HCT116 (cell line): ENCODE data around the gene MAP3K5. TPM values are rescaled to one million over a fixed set of nuclear protein-coding genes. Genes with fewer than 3 reads are reported as not detected.

Experiments used
- ATAC-seq: fragments of 200-7000 bp; cut with Tn5 transposase; 2 replicates; pipeline ENCODE4 v1.9.1; 2020; ENCODE audit warnings: mild to moderate bottlenecking, moderate library complexity
- BruUV-seq: library from RNA; stranded (reverse); fragments of 400-500 nt; replicated peaks from 2 replicates; lab custom pipeline; 2021; lab: Mats Ljungman, UMichigan
- CTCF ChIA-PET: fragments of 300-600 bp; sonication (Branson Sonifier 250); formaldehyde crosslinking; loops from one replicate; lab custom pipeline; 2021; ENCODE audit warnings: antibody characterized with exemption; lab: Charles Lee
- POLR2A ChIA-PET: fragments of 300-600, 350-600 bp; sonication (Branson Sonifier 250); formaldehyde crosslinking; loops from one replicate; lab custom pipeline; 2021; ENCODE audit warnings: antibody characterized with exemption; lab: Charles Lee
- RAD21 ChIA-PET, 2 experiments: fragments of 300-600 bp; sonication (Branson Sonifier 250); formaldehyde crosslinking; loops; one replicate each; lab custom pipeline; 2023; ENCODE audit warnings: low total read pairs in 2 of 2; ENCODE audit not compliant: uncharacterized antibody in 2 of 2, unreplicated experiment in 2 of 2, low non-redundant PET in 1 of 2; lab: Charles Lee
- DNase-seq: peaks from one replicate; pipeline ENCODE4 v3.0.0-alpha.2; 2010; ENCODE audit warnings: low read depth, low spot score
- H2AFZ ChIP-seq: fragments of 200-600 bp; shearing (Covaris generic), sonication (generic); 2 replicates; pipeline ENCODE4 v1.6.1; 2017; ENCODE audit warnings: low read depth, mixed run types, mixed read lengths, antibody characterized with exemption, low read length; ENCODE audit not compliant: poor library complexity, severe bottlenecking
- H3K27ac ChIP-seq: 2 replicates; pipeline ENCODE4 v1.5.1; 2012; ENCODE audit warnings: low read depth, low read length
- H3K27me3 ChIP-seq: fragments of 200-600 bp; sonication (generic); 2 replicates; pipeline ENCODE4 v1.6.1; 2016; ENCODE audit warnings: mixed run types, low read length, mixed read lengths; ENCODE audit not compliant: insufficient read depth
- H3K36me3 ChIP-seq, 2 experiments: fragments of 200-500 bp in 1 of 2; fragments of 200-600 bp in 1 of 2; sonication (Bioruptor generic) in 1 of 2; sonication (generic) in 1 of 2; 2 replicates each; pipeline versions ENCODE4 v1.5.1 to v1.6.1; 2014 to 2016; ENCODE audit warnings: low read length in 2 of 2, inconsistent platforms in 1 of 2, mixed read lengths in 1 of 2, mixed run types in 1 of 2; ENCODE audit not compliant: insufficient read depth in 2 of 2, control insufficient read depth in 1 of 2
- H3K4me1 ChIP-seq, 2 experiments: fragments of 200-600 bp in 1 of 2; sonication (generic) in 1 of 2; 2 replicates each; pipeline versions ENCODE4 v1.5.1 to v1.6.1; 2012 to 2017; ENCODE audit warnings: low read length in 2 of 2, inconsistent platforms in 1 of 2, mild to moderate bottlenecking in 1 of 2, mixed read lengths in 1 of 2, mixed run types in 1 of 2, moderate library complexity in 1 of 2; ENCODE audit not compliant: insufficient read depth in 2 of 2, control insufficient read depth in 1 of 2
- H3K4me2 ChIP-seq: fragments of 200-600 bp; sonication (generic); 2 replicates; pipeline ENCODE4 v1.6.1; 2017; ENCODE audit warnings: mixed run types, low read length, mixed read lengths
- H3K4me3 ChIP-seq, 2 experiments: fragments of 200-600 bp in 1 of 2; sonication (generic) in 1 of 2; replicated peaks in 1 of 2; 2 replicates each; pipeline ENCODE4 v1.5.1; 2011 to 2016; ENCODE audit warnings: low read length in 2 of 2, control low read depth in 1 of 2, low read depth in 1 of 2, mild to moderate bottlenecking in 1 of 2, mixed read lengths in 1 of 2, mixed run types in 1 of 2
- H3K79me2 ChIP-seq: fragments of 200-600 bp; sonication (generic); 2 replicates; pipeline ENCODE4 v1.6.1; 2017; ENCODE audit warnings: mild to moderate bottlenecking, mixed run types, low read length, moderate library complexity, mixed read lengths; ENCODE audit not compliant: insufficient read depth
- H3K9ac ChIP-seq: fragments of 200-600 bp; sonication (generic); 2 replicates; pipeline ENCODE4 v1.6.1; 2016; ENCODE audit warnings: low read length, mixed read lengths
- H3K9me2 ChIP-seq: fragments of 200-600 bp; sonication (generic), shearing (Covaris generic); 2 replicates; pipeline ENCODE4 v1.6.1; 2017; ENCODE audit warnings: mixed run types, mild to moderate bottlenecking, moderate library complexity; ENCODE audit not compliant: insufficient read depth
- H3K9me3 ChIP-seq, 2 experiments: fragments of 200-500 bp in 1 of 2; fragments of 200-600 bp in 1 of 2; sonication (Bioruptor generic) in 1 of 2; sonication (generic) in 1 of 2; 2 replicates each; pipeline ENCODE4 v1.6.1; 2014 to 2017; ENCODE audit warnings: low read length in 2 of 2, mixed read lengths in 2 of 2, inconsistent platforms in 1 of 2, low read depth in 1 of 2, mild to moderate bottlenecking in 1 of 2, mixed run types in 1 of 2, moderate library complexity in 1 of 2; ENCODE audit not compliant: control insufficient read depth in 1 of 2, insufficient read depth in 1 of 2
- H4K20me1 ChIP-seq: fragments of 200-600 bp; sonication (generic), shearing (Covaris generic); 2 replicates; pipeline ENCODE4 v1.6.1; 2017; ENCODE audit warnings: mixed run types, mild to moderate bottlenecking, moderate library complexity; ENCODE audit not compliant: insufficient read depth
- CBX3 ChIP-seq: IDR thresholded peaks from 2 replicates; pipeline ENCODE4 v1.6.1; 2012; ENCODE audit warnings: low read depth
- CEBPB ChIP-seq: IDR thresholded peaks from 2 replicates; pipeline ENCODE4 v1.6.1; 2012; ENCODE audit warnings: low read depth
- EGR1 ChIP-seq: IDR thresholded peaks from 2 replicates; pipeline ENCODE4 v1.6.1; 2012; ENCODE audit warnings: low read depth
- FOSL1 ChIP-seq: IDR thresholded peaks from 2 replicates; pipeline ENCODE4 v1.6.1; 2012; ENCODE audit warnings: low read depth
- JUND ChIP-seq: IDR thresholded peaks from 2 replicates; pipeline ENCODE4 v1.6.1; 2012
- POLR2A ChIP-seq: IDR thresholded peaks from 2 replicates; pipeline ENCODE4 v1.7.0; 2011; ENCODE audit warnings: borderline replicate concordance; ENCODE audit not compliant: insufficient read depth, insufficient read length; ENCODE audit errors: extremely low read depth
- ZNF274 ChIP-seq: fragments of 200-500 bp; sonication (Bioruptor generic); IDR thresholded peaks from 2 replicates; pipeline ENCODE4 v1.6.1; 2014; ENCODE audit warnings: mild to moderate bottlenecking, low read depth, low read length, inconsistent platforms
- intact Hi-C: fragments of 100-400 bp; cut with micrococcal nuclease; formaldehyde crosslinking; loops from 2 replicates; pipeline ENCODE4 v1.10.0; 2022
- total RNA-seq: library from RNA; stranded (reverse); gene quantifications from one replicate; pipeline ENCODE4 v1.2.1, GENCODE V29; 2021; ENCODE audit not compliant: unreplicated experiment
- TF ChIP-seq, protein P1 (sequence below): IDR thresholded peaks from 2 replicates; pipeline ENCODE4 v1.6.1; 2012; ENCODE audit warnings: low read depth
- TF ChIP-seq, protein P2 (sequence below), 3 experiments: fragments of 200-600 bp in 1 of 3; sonication (generic) in 1 of 3; IDR thresholded peaks in 2 of 3; conservative IDR thresholded peaks in 1 of 3; 2 replicates each; pipeline ENCODE4 v1.5.1; 2012 to 2017; ENCODE audit warnings: low read depth in 2 of 3, low read length in 2 of 3, antibody characterized with exemption in 1 of 3, borderline replicate concordance in 1 of 3, control low read depth in 1 of 3, mild to moderate bottlenecking in 1 of 3, mixed read lengths in 1 of 3, mixed run types in 1 of 3, moderate library complexity in 1 of 3; ENCODE audit not compliant: insufficient read depth in 1 of 3
- TF ChIP-seq, protein P3 (sequence below): IDR thresholded peaks from 2 replicates; pipeline ENCODE4 v1.6.1; 2011; ENCODE audit warnings: mild to moderate bottlenecking, low read length, moderate library complexity; ENCODE audit not compliant: insufficient replicate concordance; ENCODE audit errors: extremely low read depth

Gene MAP3K5
- total RNA-seq, 1 experiment from 2014 or later = 11.8 TPM

DNA sequence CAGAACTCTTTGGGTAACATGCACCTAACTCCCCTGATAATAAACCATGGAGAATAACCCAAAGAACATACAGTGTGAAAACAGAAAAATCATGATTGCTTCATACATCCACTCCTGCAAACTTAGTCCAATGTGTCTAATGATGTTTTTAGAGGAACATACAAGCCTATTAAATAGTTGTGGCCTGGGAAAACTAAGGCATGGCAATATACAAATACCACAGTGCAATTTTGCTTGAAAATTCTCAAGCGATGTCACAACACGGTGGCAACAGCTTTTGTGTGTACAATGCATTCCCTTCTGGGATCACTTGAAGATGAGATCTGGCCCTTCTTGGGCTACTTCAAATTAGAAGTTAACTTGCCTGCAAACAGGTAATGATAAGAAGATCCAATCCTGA, 16.7 kb downstream of the MAP3K5 start (continued):
- TF ChIP-seq, protein P1, sequence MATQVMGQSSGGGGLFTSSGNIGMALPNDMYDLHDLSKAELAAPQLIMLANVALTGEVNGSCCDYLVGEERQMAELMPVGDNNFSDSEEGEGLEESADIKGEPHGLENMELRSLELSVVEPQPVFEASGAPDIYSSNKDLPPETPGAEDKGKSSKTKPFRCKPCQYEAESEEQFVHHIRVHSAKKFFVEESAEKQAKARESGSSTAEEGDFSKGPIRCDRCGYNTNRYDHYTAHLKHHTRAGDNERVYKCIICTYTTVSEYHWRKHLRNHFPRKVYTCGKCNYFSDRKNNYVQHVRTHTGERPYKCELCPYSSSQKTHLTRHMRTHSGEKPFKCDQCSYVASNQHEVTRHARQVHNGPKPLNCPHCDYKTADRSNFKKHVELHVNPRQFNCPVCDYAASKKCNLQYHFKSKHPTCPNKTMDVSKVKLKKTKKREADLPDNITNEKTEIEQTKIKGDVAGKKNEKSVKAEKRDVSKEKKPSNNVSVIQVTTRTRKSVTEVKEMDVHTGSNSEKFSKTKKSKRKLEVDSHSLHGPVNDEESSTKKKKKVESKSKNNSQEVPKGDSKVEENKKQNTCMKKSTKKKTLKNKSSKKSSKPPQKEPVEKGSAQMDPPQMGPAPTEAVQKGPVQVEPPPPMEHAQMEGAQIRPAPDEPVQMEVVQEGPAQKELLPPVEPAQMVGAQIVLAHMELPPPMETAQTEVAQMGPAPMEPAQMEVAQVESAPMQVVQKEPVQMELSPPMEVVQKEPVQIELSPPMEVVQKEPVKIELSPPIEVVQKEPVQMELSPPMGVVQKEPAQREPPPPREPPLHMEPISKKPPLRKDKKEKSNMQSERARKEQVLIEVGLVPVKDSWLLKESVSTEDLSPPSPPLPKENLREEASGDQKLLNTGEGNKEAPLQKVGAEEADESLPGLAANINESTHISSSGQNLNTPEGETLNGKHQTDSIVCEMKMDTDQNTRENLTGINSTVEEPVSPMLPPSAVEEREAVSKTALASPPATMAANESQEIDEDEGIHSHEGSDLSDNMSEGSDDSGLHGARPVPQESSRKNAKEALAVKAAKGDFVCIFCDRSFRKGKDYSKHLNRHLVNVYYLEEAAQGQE = no peak
- no peak for TF ChIP-seq CEBPB

DNA sequence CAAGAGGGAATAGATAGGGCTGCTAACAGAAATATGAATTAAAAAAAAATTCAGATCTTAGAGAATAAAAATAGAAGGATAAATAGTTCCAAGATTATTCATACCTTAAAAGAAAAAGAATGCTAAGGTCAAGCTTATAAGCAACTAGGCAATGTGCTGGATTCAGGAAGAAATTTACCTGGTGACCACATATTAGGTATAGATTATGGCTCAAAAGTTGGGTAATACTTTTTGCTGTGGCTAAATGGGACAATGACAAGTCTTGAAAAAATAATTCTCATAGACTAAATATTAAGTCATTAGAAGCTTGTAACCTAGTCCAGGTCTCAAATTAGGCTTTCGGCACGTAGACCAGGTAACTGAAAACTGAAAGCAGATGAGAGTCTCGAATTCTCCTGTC, 17.2 kb downstream of the MAP3K5 start:
- intact Hi-C loops = no loop called here
- no peaks in the 10 kb centered on the region for H4K20me1 ChIP-seq
- H3K4me1 ChIP-seq = peaks cover 16 to 28% of the 10 kb centered on the region in 2 experiments
- ChIA-PET CTCF (interaction anchor here (1.4 to 2.5 kb wide), 2 partner anchors 17 to 131 kb away, joined by 5 to 10 read pairs; partner anchors contain the start of gene MAP3K5), POLR2A (interaction anchor here (0.9 kb wide), 1 partner anchor 18 kb away, joined by 3 read pairs; no protein-coding TSS in a partner anchor), RAD21 (no interaction called here)
- TF ChIP-seq EGR1 (no peak), FOSL1 (no peak), CBX3 (no peak), JUND (no peak), POLR2A (no peak), ZNF274 (no peak)
- TF ChIP-seq, protein P2, sequence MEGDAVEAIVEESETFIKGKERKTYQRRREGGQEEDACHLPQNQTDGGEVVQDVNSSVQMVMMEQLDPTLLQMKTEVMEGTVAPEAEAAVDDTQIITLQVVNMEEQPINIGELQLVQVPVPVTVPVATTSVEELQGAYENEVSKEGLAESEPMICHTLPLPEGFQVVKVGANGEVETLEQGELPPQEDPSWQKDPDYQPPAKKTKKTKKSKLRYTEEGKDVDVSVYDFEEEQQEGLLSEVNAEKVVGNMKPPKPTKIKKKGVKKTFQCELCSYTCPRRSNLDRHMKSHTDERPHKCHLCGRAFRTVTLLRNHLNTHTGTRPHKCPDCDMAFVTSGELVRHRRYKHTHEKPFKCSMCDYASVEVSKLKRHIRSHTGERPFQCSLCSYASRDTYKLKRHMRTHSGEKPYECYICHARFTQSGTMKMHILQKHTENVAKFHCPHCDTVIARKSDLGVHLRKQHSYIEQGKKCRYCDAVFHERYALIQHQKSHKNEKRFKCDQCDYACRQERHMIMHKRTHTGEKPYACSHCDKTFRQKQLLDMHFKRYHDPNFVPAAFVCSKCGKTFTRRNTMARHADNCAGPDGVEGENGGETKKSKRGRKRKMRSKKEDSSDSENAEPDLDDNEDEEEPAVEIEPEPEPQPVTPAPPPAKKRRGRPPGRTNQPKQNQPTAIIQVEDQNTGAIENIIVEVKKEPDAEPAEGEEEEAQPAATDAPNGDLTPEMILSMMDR (IDR thresholded peaks at IDR 0.05 in 2 of 3, conservative IDR thresholded peaks at IDR 0.05 in 1 of 3; ENCODE audit: borderline replicate concordance in 1 of 3, insufficient read depth in 1 of 3, low read depth in 2 of 3, low read length in 2 of 3) = no peak
- TF ChIP-seq, protein P3, sequence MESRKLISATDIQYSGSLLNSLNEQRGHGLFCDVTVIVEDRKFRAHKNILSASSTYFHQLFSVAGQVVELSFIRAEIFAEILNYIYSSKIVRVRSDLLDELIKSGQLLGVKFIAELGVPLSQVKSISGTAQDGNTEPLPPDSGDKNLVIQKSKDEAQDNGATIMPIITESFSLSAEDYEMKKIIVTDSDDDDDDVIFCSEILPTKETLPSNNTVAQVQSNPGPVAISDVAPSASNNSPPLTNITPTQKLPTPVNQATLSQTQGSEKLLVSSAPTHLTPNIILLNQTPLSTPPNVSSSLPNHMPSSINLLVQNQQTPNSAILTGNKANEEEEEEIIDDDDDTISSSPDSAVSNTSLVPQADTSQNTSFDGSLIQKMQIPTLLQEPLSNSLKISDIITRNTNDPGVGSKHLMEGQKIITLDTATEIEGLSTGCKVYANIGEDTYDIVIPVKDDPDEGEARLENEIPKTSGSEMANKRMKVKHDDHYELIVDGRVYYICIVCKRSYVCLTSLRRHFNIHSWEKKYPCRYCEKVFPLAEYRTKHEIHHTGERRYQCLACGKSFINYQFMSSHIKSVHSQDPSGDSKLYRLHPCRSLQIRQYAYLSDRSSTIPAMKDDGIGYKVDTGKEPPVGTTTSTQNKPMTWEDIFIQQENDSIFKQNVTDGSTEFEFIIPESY = no peak
- peak overlapping the region; percentile 16; the same call in 1 of the 2 replicates for H3K4me2 ChIP-seq
- no peak overlapping the region for H2AFZ ChIP-seq
- H3K9me3 ChIP-seq = no peaks in the 10 kb centered on the region
- H3K79me2 ChIP-seq = peaks cover 23% of the 10 kb centered on the region; the same call in 1 of the 2 replicates
- BruUV-seq = no TSS peak
- no peaks in the 10 kb centered on the region for H3K9me2 ChIP-seq
- ATAC-seq = no peak
- H3K36me3 ChIP-seq = no peaks in the 10 kb centered on the region
- no peak for DNase-seq
- H3K27me3 ChIP-seq = no peaks in the 10 kb centered on the region
- H3K9ac ChIP-seq = no peak overlapping the region
- H3K4me3 ChIP-seq = no peak overlapping the region
- H3K27ac ChIP-seq = no peak overlapping the region
